IMR-90 (cell line): ENCODE data around the gene HMCN1. TPM values are rescaled to one million over a fixed set of nuclear protein-coding genes. Genes with fewer than 3 reads are reported as not detected.

Experiments
- ATAC-seq: fragments of 200-7000 bp; cut with Tn5 transposase; 2 replicates; pipeline ENCODE4 v1.9.1; 2020; ENCODE audit warnings: low read depth, mild to moderate bottlenecking, moderate library complexity
- BruUV-seq: library from RNA; stranded (reverse); fragments of 400-500 nt; replicated peaks from 2 replicates; lab custom pipeline; 2021; lab: Mats Ljungman, UMichigan
- CTCF ChIA-PET: fragments of 300-600 bp; formaldehyde crosslinking; extraction: SDS; loops from one replicate; lab custom pipeline; 2021; ENCODE audit warnings: antibody characterized with exemption; lab: Yijun Ruan, JAX
- POLR2A ChIA-PET: fragments of 300-600 bp; sonication (Branson Sonifier 250); formaldehyde crosslinking; loops from one replicate; lab custom pipeline; 2022; ENCODE audit warnings: antibody characterized with exemption; ENCODE audit not compliant: unreplicated experiment; lab: Charles Lee
- DNase-seq: peaks from one replicate; pipeline ENCODE4 v3.0.0; 2013
- H2AFZ ChIP-seq: replicated peaks from 2 replicates; pipeline ENCODE3; 2013; ENCODE audit warnings: low read length, mild to moderate bottlenecking; ENCODE audit not compliant: poor library complexity
- H2AK5ac ChIP-seq: 2 replicates; pipeline ENCODE4 v1.6.1; 2013; ENCODE audit warnings: low read depth, low read length, inconsistent platforms
- H2AK9ac ChIP-seq: replicated peaks from 2 replicates; pipeline ENCODE3; 2013; ENCODE audit warnings: mild to moderate bottlenecking, low read depth, low read length, moderate library complexity; ENCODE audit not compliant: poor library complexity
- H2BK120ac ChIP-seq: 2 replicates; pipeline ENCODE4 v1.6.1; 2013; ENCODE audit warnings: low read depth, low read length, inconsistent platforms
- H2BK15ac ChIP-seq: 3 replicates; pipeline ENCODE4 v1.6.1; 2013; ENCODE audit warnings: low read depth, low read length, inconsistent platforms
- H2BK20ac ChIP-seq: 2 replicates; pipeline ENCODE4 v1.6.1; 2013; ENCODE audit warnings: low read depth, mild to moderate bottlenecking, inconsistent platforms, low read length, moderate library complexity
- H2BK5ac ChIP-seq: 2 replicates; pipeline ENCODE4 v1.6.1; 2013; ENCODE audit warnings: mild to moderate bottlenecking, low read depth, low read length, inconsistent platforms; ENCODE audit not compliant: poor library complexity, severe bottlenecking
- H3K14ac ChIP-seq: replicated peaks from 2 replicates; pipeline ENCODE4 v1.6.1; 2013; ENCODE audit warnings: low read depth, low read length, inconsistent platforms
- H3K18ac ChIP-seq: 2 replicates; pipeline ENCODE4 v1.6.1; 2013; ENCODE audit warnings: low read depth, low read length, control low read depth
- H3K23ac ChIP-seq: 2 replicates; pipeline ENCODE4 v1.6.1; 2013; ENCODE audit warnings: low read depth, low read length, inconsistent platforms
- H3K27ac ChIP-seq: 2 replicates; pipeline ENCODE4 v1.5.1; 2013; ENCODE audit warnings: mild to moderate bottlenecking, control low read depth, low read length; ENCODE audit not compliant: insufficient read depth
- H3K27me3 ChIP-seq: 2 replicates; pipeline ENCODE4 v1.6.1; 2013; ENCODE audit warnings: low read length; ENCODE audit not compliant: control insufficient read depth, insufficient read depth
- H3K36me3 ChIP-seq: 2 replicates; pipeline ENCODE4 v1.6.1; 2013; ENCODE audit warnings: low read length, mixed read lengths; ENCODE audit not compliant: control insufficient read depth, insufficient read depth
- H3K4ac ChIP-seq: 2 replicates; pipeline ENCODE4 v1.6.1; 2013; ENCODE audit warnings: low read depth, low read length, inconsistent platforms
- H3K4me1 ChIP-seq: 2 replicates; pipeline ENCODE4 v1.6.1; 2013; ENCODE audit warnings: low read length, mixed read lengths; ENCODE audit not compliant: control insufficient read depth, insufficient read depth
- H3K4me2 ChIP-seq: 2 replicates; pipeline ENCODE4 v1.6.1; 2013; ENCODE audit warnings: low read depth, mild to moderate bottlenecking, control low read depth, low read length, moderate library complexity
- H3K4me3 ChIP-seq: 2 replicates; pipeline ENCODE4 v1.5.1; 2013; ENCODE audit warnings: low read depth, mild to moderate bottlenecking, control low read depth, low read length, moderate library complexity; ENCODE audit not compliant: insufficient read depth
- H3K56ac ChIP-seq: 2 replicates; pipeline ENCODE4 v1.6.1; 2013; ENCODE audit warnings: low read length, inconsistent platforms; ENCODE audit not compliant: insufficient read depth; ENCODE audit errors: extremely low read depth
- H3K79me1 ChIP-seq, 2 experiments: 2 replicates each; pipeline ENCODE4 v1.6.1; 2013; ENCODE audit warnings: low read length in 2 of 2, inconsistent platforms in 1 of 2, low read depth in 1 of 2
- H3K9ac ChIP-seq: 2 replicates; pipeline ENCODE4 v1.6.1; 2013; ENCODE audit warnings: low read depth, low read length, control low read depth
- H3K9me1 ChIP-seq: 2 replicates; pipeline ENCODE4 v1.6.1; 2013; ENCODE audit warnings: low read length, inconsistent platforms; ENCODE audit not compliant: insufficient read depth
- H3K9me3 ChIP-seq: 2 replicates; pipeline ENCODE4 v1.6.1; 2013; ENCODE audit warnings: low read length; ENCODE audit not compliant: control insufficient read depth, insufficient read depth
- H4K20me1 ChIP-seq: 2 replicates; pipeline ENCODE4 v1.6.1; 2013; ENCODE audit warnings: low read length, inconsistent platforms; ENCODE audit not compliant: insufficient read depth
- H4K5ac ChIP-seq: 2 replicates; pipeline ENCODE4 v1.6.1; 2013; ENCODE audit warnings: mild to moderate bottlenecking, low read depth, low read length, control low read depth
- H4K8ac ChIP-seq, 2 experiments: 2 replicates each; pipeline ENCODE4 v1.6.1; 2013; ENCODE audit warnings: low read depth in 2 of 2, low read length in 2 of 2, control low read depth in 1 of 2, inconsistent platforms in 1 of 2
- H4K91ac ChIP-seq: 2 replicates; pipeline ENCODE4 v1.6.1; 2013; ENCODE audit warnings: low read depth, low read length, inconsistent platforms; ENCODE audit not compliant: insufficient read depth
- BHLHE40 ChIP-seq: fragments of 150-350 bp; IDR thresholded peaks from 2 replicates; pipeline ENCODE4 v1.6.1; 2016; ENCODE audit warnings: mild to moderate bottlenecking, low read depth, low read length
- CEBPB ChIP-seq: IDR thresholded peaks from 2 replicates; pipeline ENCODE4 v1.6.1; 2012; ENCODE audit warnings: low read depth, low read length, improper control_type of control experiment
- CHD1 ChIP-seq: IDR thresholded peaks from 2 replicates; pipeline ENCODE4 v1.6.1; 2012; ENCODE audit warnings: low read depth, low read length, improper control_type of control experiment
- CTCF ChIP-seq: conservative IDR thresholded peaks from 2 replicates; pipeline ENCODE4 v1.5.1; 2012; ENCODE audit warnings: mild to moderate bottlenecking, low read depth, low read length, improper control_type of control experiment
- ELK1 ChIP-seq: fragments of 150-350 bp; IDR thresholded peaks from 2 replicates; pipeline ENCODE4 v1.6.1; 2016; ENCODE audit warnings: low read depth, mild to moderate bottlenecking, low read length, moderate library complexity, borderline replicate concordance
- FOS ChIP-seq: fragments of 150-350 bp; IDR thresholded peaks from 2 replicates; pipeline ENCODE4 v1.6.1; 2016; ENCODE audit warnings: low read depth, low read length
- MAZ ChIP-seq: IDR thresholded peaks from 2 replicates; pipeline ENCODE4 v1.6.1; 2012; ENCODE audit warnings: low read depth, mild to moderate bottlenecking, low read length, improper control_type of control experiment, moderate library complexity, borderline replicate concordance
- NFE2L2 ChIP-seq: fragments of 150-350 bp; IDR thresholded peaks from 2 replicates; pipeline ENCODE4 v1.6.1; 2016; ENCODE audit warnings: low read depth, mild to moderate bottlenecking, low read length
- POLR2A ChIP-seq: IDR thresholded peaks from 2 replicates; pipeline ENCODE4 v1.6.1; 2012; ENCODE audit warnings: mild to moderate bottlenecking, low read depth, low read length
- RAD21 ChIP-seq: IDR thresholded peaks from 2 replicates; pipeline ENCODE4 v1.6.1; 2012; ENCODE audit warnings: low read length, improper control_type of control experiment
- RCOR1 ChIP-seq: IDR thresholded peaks from 2 replicates; pipeline ENCODE4 v1.6.1; 2012; ENCODE audit warnings: mild to moderate bottlenecking, low read length, improper control_type of control experiment; ENCODE audit not compliant: insufficient replicate concordance
- RFX5 ChIP-seq: IDR thresholded peaks from 2 replicates; pipeline ENCODE4 v1.8.0; 2012; ENCODE audit warnings: low read depth, mild to moderate bottlenecking, low read length, moderate library complexity
- SMC3 ChIP-seq: fragments of 150-350 bp; IDR thresholded peaks from 2 replicates; pipeline ENCODE4 v1.6.1; 2016; ENCODE audit warnings: low read depth, mild to moderate bottlenecking, antibody characterized with exemption, low read length, moderate library complexity
- USF2 ChIP-seq: fragments of 150-350 bp; IDR thresholded peaks from 2 replicates; pipeline ENCODE4 v1.6.1; 2017; ENCODE audit warnings: mild to moderate bottlenecking, antibody characterized with exemption, low read length, low read depth
- WGBS, 2 experiments: methylation state at CpG; one replicate each; pipeline versions ENCODE4 v1.1.5 to v1.1.7; 2013; ENCODE audit warnings: missing lambda C conversion rate in 2 of 2; ENCODE audit not compliant: insufficient read length in 1 of 2; ENCODE audit errors: extremely low coverage in 2 of 2; 5-methylcytosine and 5-hydroxymethylcytosine counted together
- dilution Hi-C: fragments of 300-500 bp; cut with HindIII; formaldehyde crosslinking; loops from one replicate; pipeline ENCODE4 v1.14.3; 2018; ENCODE audit warnings: low sequenced_read_pairs; ENCODE audit not compliant: unreplicated experiment
- in situ Hi-C: fragments of 300-500 bp; cut with MboI; formaldehyde crosslinking; loops from 3 replicates; pipeline ENCODE4 v1.14.3; 2019; ENCODE audit warnings: low sequenced_read_pairs, inconsistent platforms, mixed read lengths
- intact Hi-C: fragments of 100-400 bp; cut with micrococcal nuclease; formaldehyde crosslinking; loops from 2 replicates; pipeline ENCODE4 v1.10.0; 2022
- polyA plus RNA-seq, 3 experiments: library from polyadenylated mRNA; depleted of rRNA; stranded (reverse); fragments of >200 nt; gene quantifications; 2 replicates each; pipeline ENCODE4 v1.2.3, GENCODE V29; 2012; ENCODE audit warnings: low replicate concordance in 1 of 3
- total RNA-seq: library from RNA; depleted of rRNA; stranded (reverse); fragments of >200 nt; gene quantifications from 2 replicates; pipeline ENCODE4 v1.2.3, GENCODE V29; 2012

The HMCN1 gene
- total and polyA plus RNA-seq, 2 of the 4 experiments (the other 2 are of a cell fraction) = 6.1 to 11.7 TPM

GRCh38 chr1:186212568-186213224, 478.5 kb downstream of the HMCN1 start:
- Histone ChIP-seq H3K27ac (no peak overlapping the region), H3K56ac (no peak overlapping the region), H4K91ac (no peak overlapping the region), H2BK15ac (no peak overlapping the region), H3K27me3 (no peaks in the 10 kb centered on the region), H4K5ac (no peak overlapping the region), H4K8ac (0 out of 4 replicates have a peak overlapping the region, but pooled peaks of 1 of the 2 experiments have one; percentile 45), H3K9me1 (peaks cover 2% of the 10 kb centered on the region; the same call in 1 of the 2 replicates), H3K9ac (no peak overlapping the region), H3K4me3 (no peak overlapping the region), H3K4me2 (no peak overlapping the region), H3K4me1 (peaks cover 5% of the 10 kb centered on the region; the same call in 1 of the 2 replicates), H2BK120ac (peak overlapping the region; percentile 27; the same call in 1 of the 2 replicates), H4K20me1 (no peaks in the 10 kb centered on the region), H3K9me3 (no peaks in the 10 kb centered on the region), H3K14ac (no peak overlapping the region), H3K36me3 (no peaks in the 10 kb centered on the region), H2AFZ (peak overlapping the region; percentile 4), H3K18ac (no peak overlapping the region), H3K4ac (no peak overlapping the region), H2AK5ac (no peak overlapping the region), H2AK9ac (no peak overlapping the region), H2BK20ac (peak overlapping the region; percentile 71), H2BK5ac (no peak overlapping the region), H3K79me1 (no peaks in the 10 kb centered on the region), H3K23ac (no peak overlapping the region)
- ChIA-PET POLR2A (interaction anchor here (0.5 kb wide), 1 partner anchor 10 kb away, joined by 3 read pairs; no protein-coding TSS in a partner anchor), CTCF (interaction anchor here (0.6 to 1.0 kb wide), 8 partner anchors 10 to 638 kb away, joined by 3 to 9 read pairs (median 3); no protein-coding TSS in a partner anchor)
- intact Hi-C loops = loop anchor here (1.0 to 5.0 kb wide), 5 partner anchors 57 to 531 kb away; no protein-coding TSS in a partner anchor
- ATAC-seq (peak; percentile 94), DNase-seq (peak; percentile 97)
- in situ Hi-C loops = loop anchor here (5.0 kb wide), 1 partner anchor 400 kb away; no protein-coding TSS in a partner anchor
- no CpG with 5 or more reads among the region's 4 CpGs for WGBS, 2 experiments
- BruUV-seq = no TSS peak
- dilution Hi-C loops = no loop called here
- TF ChIP-seq FOS = no peak
- TF ChIP-seq RCOR1 = peak; percentile 63
- no peak for TF ChIP-seq NFE2L2
- TF ChIP-seq RFX5 = no peak
- TF ChIP-seq ELK1 = no peak
- no peak for TF ChIP-seq USF2
- TF ChIP-seq RAD21 = peak; percentile 100
- TF ChIP-seq SMC3 = peak; percentile 98
- peak; percentile 97 for TF ChIP-seq CTCF
- TF ChIP-seq MAZ = no peak
- TF ChIP-seq CEBPB = peak; percentile 53; the same call in 1 of the 2 replicates
- TF ChIP-seq POLR2A = peak; percentile 55; the same call in 1 of the 2 replicates
- TF ChIP-seq CHD1 = no peak; the same call in 1 of the 2 replicates
- TF ChIP-seq BHLHE40 = no peak
